ENCODE measurements around the gene USP53.

- TF ChIP-seq CTCF (conservative IDR thresholded peaks at IDR 0.05; ENCODE audit: low read depth in 2 of 2) (no peak), EZH2 (IDR thresholded peaks at IDR 0.05; ENCODE audit: low read depth, unreplicated experiment) (no peak), REST (IDR thresholded peaks at IDR 0.05; ENCODE audit: unreplicated experiment) (no peak), ZNF331 (CRISPR knock-in tag; IDR thresholded peaks at IDR 0.05; ENCODE audit: low read depth) (no peak), JUNB (IDR thresholded peaks at IDR 0.05; ENCODE audit: unreplicated experiment) (no peak), CREB1 (CRISPR knock-in tag; IDR thresholded peaks at IDR 0.05; ENCODE audit: low read depth) (no peak), EZH2phosphoT487 (IDR thresholded peaks at IDR 0.05; ENCODE audit: unreplicated experiment) (no peak), POLR2AphosphoS5 (IDR thresholded peaks at IDR 0.05; ENCODE audit: low read depth) (no peak)
These were observed 22.2 kb upstream of the USP53 start for GRCh38 chr4:119190354-119190753.

Measured in GM23338 (cell line).